Cardiac fibroblast (primary cell): Measurements from ENCODE around the gene RAB11A.

Source experiments
- DNase-seq, 2 donors: peaks; one replicate each; pipeline versions ENCODE4 v3.0.0 to v3.0.0-alpha.2; 2010; ENCODE audit warnings: low read depth in 2 of 2
- H3K4me3 ChIP-seq, 2 donors: replicated peaks in 1 of 2; 1 replicate in 1 of 2; 2 replicates in 1 of 2; pipeline ENCODE4 v1.5.1; 2011; ENCODE audit warnings: low read depth in 2 of 2, low read length in 2 of 2, mild to moderate bottlenecking in 2 of 2, moderate library complexity in 1 of 2
- CTCF ChIP-seq: IDR thresholded peaks from one replicate; pipeline ENCODE4 v1.5.1; 2011; ENCODE audit warnings: low read depth, mild to moderate bottlenecking, low read length, inconsistent platforms

RAB11A gene

GRCh38 chr15:65835447-65835846, 33.8 kb upstream of the RAB11A start:
- DNase-seq = no peak
- no peak for TF ChIP-seq CTCF
- no peak overlapping the region for H3K4me3 ChIP-seq

GRCh38 chr15:65836665-65837064, 32.6 kb upstream of the RAB11A start:
- no peak for DNase-seq
- no peak overlapping the region for H3K4me3 ChIP-seq
- peak; percentile 33 for TF ChIP-seq CTCF

GRCh38 chr15:65837301-65838294, 31.7 kb upstream of the RAB11A start:
- TF ChIP-seq CTCF = no peak
- DNase-seq = no peak
- no peak overlapping the region for H3K4me3 ChIP-seq

GRCh38 chr15:65839354-65839901, 29.9 kb upstream of the RAB11A start:
- DNase-seq = no peak
- H3K4me3 ChIP-seq = no peak overlapping the region
- TF ChIP-seq CTCF = no peak

- DNase-seq = no peak
- TF ChIP-seq CTCF = no peak
- no peak overlapping the region for H3K4me3 ChIP-seq
Measured at GRCh38 chr15:65839985-65840384, 29.3 kb upstream of the RAB11A start.

DNA sequence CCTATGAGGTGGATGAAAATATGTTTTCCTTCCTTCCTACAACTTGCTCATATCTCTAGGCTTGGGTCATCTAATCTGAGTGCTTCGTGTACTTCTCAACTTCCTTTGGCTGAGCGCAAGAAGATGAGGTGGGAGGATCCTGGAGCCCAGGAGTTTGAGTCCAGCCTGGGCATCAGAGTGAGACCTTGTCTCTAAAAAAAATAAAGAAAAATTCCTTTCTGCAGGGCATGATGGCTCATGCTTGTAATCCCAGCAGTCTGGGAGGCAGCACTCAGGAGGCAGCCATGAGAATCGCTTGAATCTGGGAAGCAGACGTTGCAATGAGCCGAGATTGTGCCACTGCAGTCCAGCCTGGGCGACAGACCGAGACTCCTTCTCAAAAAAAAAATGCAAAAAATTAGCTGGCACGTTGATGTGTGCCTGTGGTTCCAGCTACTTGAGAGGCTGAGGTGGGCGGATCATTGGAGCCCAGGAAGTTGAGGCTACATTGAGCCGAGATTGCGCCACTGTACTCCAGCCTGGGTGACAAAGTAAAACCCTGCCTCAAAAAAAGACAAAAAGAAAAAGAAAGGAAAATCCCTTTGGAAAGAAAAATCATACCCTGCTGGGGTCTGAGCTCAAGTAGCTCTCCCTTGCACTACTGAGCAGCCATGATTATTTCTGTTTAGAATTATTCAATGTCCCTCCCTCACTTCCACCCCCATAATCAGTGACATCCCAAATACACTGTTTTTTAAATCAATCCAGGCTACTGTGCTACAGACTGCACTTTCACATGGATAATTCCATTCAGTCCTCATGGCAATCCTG, 28.0 kb upstream of the RAB11A start:
- DNase-seq = peak; percentile 40 to 56
- H3K4me3 ChIP-seq = no peak overlapping the region
- TF ChIP-seq CTCF = no peak
